ENCODE results near the gene JAKMIP2. TPM values are rescaled to one million over a fixed set of nuclear protein-coding genes. Genes with fewer than 3 reads are reported as not detected.

The JAKMIP2 gene
- total RNA-seq, 4 donors from 2014 or later: 2.1 TPM; not detected in 2

- no peak for TF ChIP-seq CTCF (IDR thresholded peaks at IDR 0.05)
- TF ChIP-seq POLR2A (IDR thresholded peaks at IDR 0.05): no peak
- no peak overlapping the region for H3K4me3 ChIP-seq
These were observed 23.1 kb downstream of the JAKMIP2 start for GRCh38 chr5:147759441-147759840.

GRCh38 chr5:147756566-147756965, 26.0 kb downstream of the JAKMIP2 start:
- Histone ChIP-seq H3K4me1 (no peaks in the 10 kb centered on the region), H3K9me3 (no peaks in the 10 kb centered on the region), H3K4me3 (no peak overlapping the region), H3K27me3 (no peaks in the 10 kb centered on the region), H3K36me3 (no peaks in the 10 kb centered on the region), H3K27ac (no peak overlapping the region)
- no peak for DNase-seq
- TF ChIP-seq POLR2A (IDR thresholded peaks at IDR 0.05) (no peak), CTCF (IDR thresholded peaks at IDR 0.05) (no peak)

More at GRCh38 chr5:147759441-147759840, 23.1 kb downstream of the JAKMIP2 start:
- no peak overlapping the region for H3K27ac ChIP-seq
- H3K36me3 ChIP-seq: no peaks in the 10 kb centered on the region
- no peaks in the 10 kb centered on the region for H3K9me3 ChIP-seq
- no peak for DNase-seq
- no peaks in the 10 kb centered on the region for H3K27me3 ChIP-seq
- H3K4me1 ChIP-seq: no peaks in the 10 kb centered on the region

- Histone ChIP-seq H3K36me3 (no peaks in the 10 kb centered on the region), H3K9me3 (no peaks in the 10 kb centered on the region), H3K4me1 (no peaks in the 10 kb centered on the region), H3K27ac (no peak overlapping the region), H3K4me3 (no peak overlapping the region), H3K27me3 (no peaks in the 10 kb centered on the region)
- no peak for DNase-seq
- TF ChIP-seq POLR2A (IDR thresholded peaks at IDR 0.05) (no peak), CTCF (IDR thresholded peaks at IDR 0.05) (no peak)
These were observed 28.0 kb downstream of the JAKMIP2 start for GRCh38 chr5:147754372-147755122.

- no peaks in the 10 kb centered on the region for H3K27me3 ChIP-seq
- no peaks in the 10 kb centered on the region for H3K9me3 ChIP-seq
- H3K27ac ChIP-seq: no peak overlapping the region
- no peaks in the 10 kb centered on the region for H3K4me1 ChIP-seq
- no peaks in the 10 kb centered on the region for H3K36me3 ChIP-seq
- TF ChIP-seq CTCF (IDR thresholded peaks at IDR 0.05): no peak
- TF ChIP-seq POLR2A (IDR thresholded peaks at IDR 0.05): no peak
- no peak overlapping the region for H3K4me3 ChIP-seq
- DNase-seq: no peak
These were observed 28.8 kb downstream of the JAKMIP2 start for GRCh38 chr5:147753765-147754164.

GRCh38 chr5:147752666-147753290, 29.8 kb downstream of the JAKMIP2 start:
- TF ChIP-seq CTCF (IDR thresholded peaks at IDR 0.05): no peak
- no peak for TF ChIP-seq POLR2A (IDR thresholded peaks at IDR 0.05)
- Histone ChIP-seq H3K4me3 (no peak overlapping the region), H3K4me1 (no peaks in the 10 kb centered on the region), H3K9me3 (no peaks in the 10 kb centered on the region), H3K27me3 (no peaks in the 10 kb centered on the region), H3K27ac (no peak overlapping the region), H3K36me3 (no peaks in the 10 kb centered on the region)
- no peak for DNase-seq

Measured in Peyer's patch (tissue), 4 donors.